SH-SY5Y (cell line): ENCODE measurements around the gene TAS2R43.

Source experiments
- GATA2 ChIP-seq: IDR thresholded peaks from 2 replicates; pipeline ENCODE4 v1.6.1; 2011; ENCODE audit warnings: mild to moderate bottlenecking, low read depth, low read length
- GATA3 ChIP-seq: IDR thresholded peaks from 2 replicates; pipeline ENCODE4 v1.6.1; 2011; ENCODE audit warnings: low read depth, mild to moderate bottlenecking, low read length, moderate library complexity

- TF ChIP-seq GATA3 = no peak
- no peak for TF ChIP-seq GATA2
Observed at GRCh38 chr12:11075642-11076041, 16.5 kb downstream of the TAS2R43 start.
